GM21423 (cell line): ENCODE measurements around the gene SPIC.

Source experiments
- ATAC-seq: cut with Tn5 transposase; IDR thresholded peaks from one replicate; pipeline ENCODE4 v1.9.1; 2021; ENCODE audit warnings: mild to moderate bottlenecking, moderate library complexity; ENCODE audit not compliant: unreplicated experiment

SPIC gene

GRCh38 chr12:101527682-101528081, 52.5 kb downstream of the SPIC start:
- ATAC-seq: no peak

GRCh38 chr12:101536069-101536674, 61.0 kb downstream of the SPIC start:
- ATAC-seq: no peak
